Heart left ventricle (tissue), 13 donors: ENCODE measurements around the gene HORMAD2.

Experiments used
- POLR2A ChIP-seq, 2 donors: fragments of 450-650 bp; IDR thresholded peaks; one replicate each; pipeline ENCODE4 v1.6.1; 2017; ENCODE audit warnings: antibody characterized with exemption in 2 of 2, mild to moderate bottlenecking in 2 of 2, moderate library complexity in 2 of 2
- TF ChIP-seq, protein P1 (sequence below), 12 donors: fragments of 200-600 bp; sonication (generic) in 4 of 12; IDR thresholded peaks; one replicate each; pipeline versions ENCODE4 v1.5.0 to v1.8.0; 2018 to 2022; ENCODE audit warnings: antibody characterized with exemption in 12 of 12, mild to moderate bottlenecking in 5 of 12
- donor health status: ischemic (EF 13 %, LVEDD 7.1; RV severe dilation, severe dysfunction).
- donor health status: DM: no; HTN: yes; CAD: no.
- donor health status: DM: no; HTN: no; CAD: no.
- donor health status: ischemic (EF 25% LVEDD 6.9; RV normal size, moderate dysfunction).
- donor health status: ischemic (EF 25% LVEDD 5.7; RV mildly dilated, moderate dysfunction).
- donor health status: ischemic (EF 35%, LVEDD 5.7; RV mildly dilated, moderate dysfunction).
- donor health status: nonischemic (EF 11% LVEDD 7.7; RV severe dilation, severe dysfunction).
- donor health status: DM: yes; HTN: yes; CAD: no.
- donor health status: PGD.
- donor health status: ischemic (EF 29% LVEDD 5.4; RV normal size, mild dysfunction).
- donor health status: nonischemic (EF 23%, LVEDD 6.1; RV moderate dilation, normal function).

DNA sequence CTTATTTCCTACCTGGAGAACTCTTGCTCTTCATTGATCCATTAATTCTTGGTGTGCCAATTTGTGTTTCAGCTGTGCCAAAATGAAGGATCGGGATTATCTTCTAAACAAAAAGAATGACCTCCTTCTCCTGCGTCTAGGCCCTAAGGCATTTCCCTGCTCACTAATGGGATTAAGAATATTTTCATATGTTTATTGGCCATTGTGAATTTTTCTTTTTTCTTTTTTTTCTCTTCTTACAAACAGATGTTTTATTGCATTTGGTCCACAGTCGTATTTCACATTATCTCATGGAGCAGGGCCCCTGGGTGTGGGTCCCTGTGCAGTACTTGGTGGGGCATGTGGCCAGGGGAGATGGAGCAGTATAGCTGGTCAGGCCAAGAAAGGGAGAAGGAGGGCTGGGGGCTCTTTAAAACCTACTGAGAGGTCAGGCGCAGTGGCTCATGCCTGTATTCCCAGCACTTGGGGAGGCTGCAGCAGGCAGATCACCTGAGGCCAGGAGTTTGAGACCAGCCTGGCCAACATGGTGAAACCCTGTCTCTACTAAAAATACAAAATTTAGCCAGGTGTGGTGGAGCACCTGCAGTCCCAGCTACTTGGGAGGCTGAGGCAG lies 35.3 kb upstream of the HORMAD2 start:
- TF ChIP-seq, protein P1, sequence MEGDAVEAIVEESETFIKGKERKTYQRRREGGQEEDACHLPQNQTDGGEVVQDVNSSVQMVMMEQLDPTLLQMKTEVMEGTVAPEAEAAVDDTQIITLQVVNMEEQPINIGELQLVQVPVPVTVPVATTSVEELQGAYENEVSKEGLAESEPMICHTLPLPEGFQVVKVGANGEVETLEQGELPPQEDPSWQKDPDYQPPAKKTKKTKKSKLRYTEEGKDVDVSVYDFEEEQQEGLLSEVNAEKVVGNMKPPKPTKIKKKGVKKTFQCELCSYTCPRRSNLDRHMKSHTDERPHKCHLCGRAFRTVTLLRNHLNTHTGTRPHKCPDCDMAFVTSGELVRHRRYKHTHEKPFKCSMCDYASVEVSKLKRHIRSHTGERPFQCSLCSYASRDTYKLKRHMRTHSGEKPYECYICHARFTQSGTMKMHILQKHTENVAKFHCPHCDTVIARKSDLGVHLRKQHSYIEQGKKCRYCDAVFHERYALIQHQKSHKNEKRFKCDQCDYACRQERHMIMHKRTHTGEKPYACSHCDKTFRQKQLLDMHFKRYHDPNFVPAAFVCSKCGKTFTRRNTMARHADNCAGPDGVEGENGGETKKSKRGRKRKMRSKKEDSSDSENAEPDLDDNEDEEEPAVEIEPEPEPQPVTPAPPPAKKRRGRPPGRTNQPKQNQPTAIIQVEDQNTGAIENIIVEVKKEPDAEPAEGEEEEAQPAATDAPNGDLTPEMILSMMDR (IDR thresholded peaks at IDR 0.05), result no peak
- TF ChIP-seq POLR2A (IDR thresholded peaks at IDR 0.05), result no peak
